AG10803 (cell line): ENCODE results near the gene CHIA.
A peak's percentile ranks its signal among the peaks of the same experiment; 100 is the strongest.

Experiments used
- DNase-seq: peaks from one replicate; pipeline ENCODE4 v3.0.0; 2010; ENCODE audit warnings: low read depth
- H3K4me3 ChIP-seq: 2 replicates; pipeline ENCODE4 v1.5.1; 2011; ENCODE audit warnings: mild to moderate bottlenecking, low read length, control low read depth
- TF ChIP-seq, protein P1 (sequence below): conservative IDR thresholded peaks from 2 replicates; pipeline ENCODE4 v1.5.1; 2011; ENCODE audit warnings: mild to moderate bottlenecking, low read length, control low read depth, inconsistent platforms

Gene CHIA

DNA sequence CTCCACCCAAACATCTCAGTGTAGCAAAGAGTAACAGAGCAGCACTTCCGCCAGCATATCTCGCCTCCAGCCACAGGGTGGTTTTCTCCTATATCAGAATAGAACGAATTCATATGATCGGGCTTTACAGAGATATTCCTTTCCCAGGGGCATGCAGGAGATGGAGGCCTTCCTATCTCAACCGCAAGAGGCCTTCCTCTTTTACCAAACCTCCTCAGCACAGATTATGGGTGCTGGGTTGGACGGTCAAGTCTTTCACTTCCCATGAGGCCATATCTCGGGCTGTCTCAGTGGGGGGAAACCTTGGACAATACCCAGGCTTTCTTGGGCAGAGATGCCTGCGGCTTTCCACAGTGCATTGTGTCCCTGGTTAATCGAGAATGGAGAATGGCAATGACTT, 71.1 kb downstream of the CHIA start:
- no peak for DNase-seq
- no peak overlapping the region for H3K4me3 ChIP-seq
- TF ChIP-seq, protein P1, sequence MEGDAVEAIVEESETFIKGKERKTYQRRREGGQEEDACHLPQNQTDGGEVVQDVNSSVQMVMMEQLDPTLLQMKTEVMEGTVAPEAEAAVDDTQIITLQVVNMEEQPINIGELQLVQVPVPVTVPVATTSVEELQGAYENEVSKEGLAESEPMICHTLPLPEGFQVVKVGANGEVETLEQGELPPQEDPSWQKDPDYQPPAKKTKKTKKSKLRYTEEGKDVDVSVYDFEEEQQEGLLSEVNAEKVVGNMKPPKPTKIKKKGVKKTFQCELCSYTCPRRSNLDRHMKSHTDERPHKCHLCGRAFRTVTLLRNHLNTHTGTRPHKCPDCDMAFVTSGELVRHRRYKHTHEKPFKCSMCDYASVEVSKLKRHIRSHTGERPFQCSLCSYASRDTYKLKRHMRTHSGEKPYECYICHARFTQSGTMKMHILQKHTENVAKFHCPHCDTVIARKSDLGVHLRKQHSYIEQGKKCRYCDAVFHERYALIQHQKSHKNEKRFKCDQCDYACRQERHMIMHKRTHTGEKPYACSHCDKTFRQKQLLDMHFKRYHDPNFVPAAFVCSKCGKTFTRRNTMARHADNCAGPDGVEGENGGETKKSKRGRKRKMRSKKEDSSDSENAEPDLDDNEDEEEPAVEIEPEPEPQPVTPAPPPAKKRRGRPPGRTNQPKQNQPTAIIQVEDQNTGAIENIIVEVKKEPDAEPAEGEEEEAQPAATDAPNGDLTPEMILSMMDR = no peak

DNA sequence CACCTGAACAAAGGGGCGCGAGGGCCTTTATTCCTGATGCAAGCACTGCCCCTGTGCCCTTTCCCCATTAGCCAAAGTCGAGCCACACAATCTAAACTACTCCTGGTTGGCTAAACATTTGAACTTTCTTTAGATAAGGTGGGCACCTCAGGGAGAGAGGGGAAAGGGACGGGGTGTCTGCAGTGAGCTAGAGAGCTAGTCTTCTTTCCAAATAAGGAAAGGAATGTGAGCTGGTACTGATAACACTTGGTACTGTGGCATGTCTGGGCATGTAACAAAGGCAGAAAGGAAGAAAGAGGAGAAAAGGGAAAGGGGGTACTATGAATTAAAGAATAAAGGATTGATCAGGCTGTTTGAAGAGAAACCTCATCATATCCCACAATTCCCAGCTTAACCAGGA, 74.0 kb downstream of the CHIA start:
- no peak for DNase-seq
- H3K4me3 ChIP-seq = no peak overlapping the region
- TF ChIP-seq, protein P1 = no peak

DNA sequence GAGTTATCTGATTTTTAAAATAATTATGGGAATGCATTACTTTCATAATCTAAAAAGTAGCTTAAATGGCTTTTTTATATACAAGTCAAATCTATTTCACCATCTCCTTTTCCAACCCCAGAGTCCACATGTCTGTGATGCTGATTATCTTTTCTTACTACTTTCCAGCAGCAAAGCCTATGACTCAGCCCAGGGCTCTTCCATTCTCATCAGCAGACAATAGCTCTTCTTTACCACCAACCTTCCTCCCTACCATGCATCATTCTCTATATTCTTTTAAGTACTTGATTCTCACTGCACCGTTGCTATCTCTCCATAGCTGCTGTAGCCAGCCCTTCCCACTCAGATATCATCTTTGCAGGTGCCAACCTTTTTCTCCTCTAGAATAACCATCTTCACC, 75.6 kb downstream of the CHIA start:
- H3K4me3 ChIP-seq = no peak overlapping the region
- DNase-seq = peak; percentile 25

DNA sequence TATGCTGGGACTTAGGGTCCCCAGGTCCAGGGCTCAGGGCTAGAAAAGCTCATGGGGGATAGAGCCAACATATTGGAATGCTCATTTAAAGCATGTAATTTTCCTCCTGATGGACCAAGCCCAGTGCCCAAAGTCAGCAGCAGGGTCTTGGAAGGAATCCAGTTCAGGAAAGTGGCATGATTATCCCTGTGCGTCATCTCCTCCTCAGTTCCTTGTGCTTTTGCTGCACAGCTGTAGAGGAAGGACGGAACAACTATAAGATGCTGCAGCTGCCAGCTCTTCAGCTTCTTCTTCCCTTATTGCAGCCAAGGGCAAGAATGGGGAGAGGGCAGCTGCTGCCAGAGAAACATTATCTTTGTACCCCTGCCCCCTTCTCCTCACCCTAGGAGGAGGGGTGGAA, 78.5 kb downstream of the CHIA start:
- TF ChIP-seq, protein P1 = no peak
- no peak for DNase-seq
- no peak overlapping the region for H3K4me3 ChIP-seq

More for the DNA sequence above, 75.6 kb downstream of the CHIA start:
- TF ChIP-seq, protein P1 = no peak

DNA sequence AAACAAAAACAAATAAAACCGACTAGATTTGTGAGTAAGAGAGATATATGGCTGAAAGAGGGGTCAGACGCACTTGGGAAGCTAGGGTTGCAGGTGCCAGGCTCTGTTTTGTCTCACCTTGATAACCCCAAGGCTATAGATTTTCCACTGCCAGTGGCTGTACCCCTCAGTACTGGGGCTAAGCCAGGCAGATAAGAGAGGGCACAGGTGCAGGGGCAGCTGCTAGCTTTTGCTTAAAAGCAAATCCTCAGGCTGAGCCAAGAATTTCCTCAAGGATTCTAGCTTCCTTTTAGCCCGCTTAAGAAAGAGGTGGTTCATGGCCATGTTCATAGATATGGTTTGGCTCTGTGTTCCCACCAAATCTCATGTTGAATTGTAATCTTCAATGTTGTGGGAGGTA, 79.0 kb downstream of the CHIA start:
- no peak overlapping the region for H3K4me3 ChIP-seq
- TF ChIP-seq, protein P1 = no peak
- no peak for DNase-seq
